Fibroblast of mammary gland (primary cell): Measurements from ENCODE around the gene HKDC1.
A peak's percentile ranks its signal among the peaks of the same experiment; 100 is the strongest.

ENCODE experiments used
- DNase-seq: peaks from one replicate; pipeline ENCODE4 v3.0.0-alpha.2; 2010; ENCODE audit warnings: low read depth
- H3K4me3 ChIP-seq: 2 replicates; pipeline ENCODE4 v1.5.1; 2011; ENCODE audit warnings: low read depth, mild to moderate bottlenecking, low read length, moderate library complexity; ENCODE audit not compliant: control insufficient read depth
- TF ChIP-seq, protein P1 (sequence below): conservative IDR thresholded peaks from 2 replicates; pipeline ENCODE4 v1.5.1; 2011; ENCODE audit warnings: low read depth, low read length, inconsistent platforms; ENCODE audit not compliant: control insufficient read depth, insufficient read depth

The HKDC1 gene

GRCh38 chr10:69240455-69240854 is 20.3 kb downstream of the HKDC1 start:
- TF ChIP-seq, protein P1, sequence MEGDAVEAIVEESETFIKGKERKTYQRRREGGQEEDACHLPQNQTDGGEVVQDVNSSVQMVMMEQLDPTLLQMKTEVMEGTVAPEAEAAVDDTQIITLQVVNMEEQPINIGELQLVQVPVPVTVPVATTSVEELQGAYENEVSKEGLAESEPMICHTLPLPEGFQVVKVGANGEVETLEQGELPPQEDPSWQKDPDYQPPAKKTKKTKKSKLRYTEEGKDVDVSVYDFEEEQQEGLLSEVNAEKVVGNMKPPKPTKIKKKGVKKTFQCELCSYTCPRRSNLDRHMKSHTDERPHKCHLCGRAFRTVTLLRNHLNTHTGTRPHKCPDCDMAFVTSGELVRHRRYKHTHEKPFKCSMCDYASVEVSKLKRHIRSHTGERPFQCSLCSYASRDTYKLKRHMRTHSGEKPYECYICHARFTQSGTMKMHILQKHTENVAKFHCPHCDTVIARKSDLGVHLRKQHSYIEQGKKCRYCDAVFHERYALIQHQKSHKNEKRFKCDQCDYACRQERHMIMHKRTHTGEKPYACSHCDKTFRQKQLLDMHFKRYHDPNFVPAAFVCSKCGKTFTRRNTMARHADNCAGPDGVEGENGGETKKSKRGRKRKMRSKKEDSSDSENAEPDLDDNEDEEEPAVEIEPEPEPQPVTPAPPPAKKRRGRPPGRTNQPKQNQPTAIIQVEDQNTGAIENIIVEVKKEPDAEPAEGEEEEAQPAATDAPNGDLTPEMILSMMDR, result no peak
- H3K4me3 ChIP-seq, result no peak overlapping the region
- DNase-seq, result no peak

GRCh38 chr10:69241575-69241974 is 21.4 kb downstream of the HKDC1 start:
- no peak overlapping the region for H3K4me3 ChIP-seq
- TF ChIP-seq, protein P1, result no peak

DNA sequence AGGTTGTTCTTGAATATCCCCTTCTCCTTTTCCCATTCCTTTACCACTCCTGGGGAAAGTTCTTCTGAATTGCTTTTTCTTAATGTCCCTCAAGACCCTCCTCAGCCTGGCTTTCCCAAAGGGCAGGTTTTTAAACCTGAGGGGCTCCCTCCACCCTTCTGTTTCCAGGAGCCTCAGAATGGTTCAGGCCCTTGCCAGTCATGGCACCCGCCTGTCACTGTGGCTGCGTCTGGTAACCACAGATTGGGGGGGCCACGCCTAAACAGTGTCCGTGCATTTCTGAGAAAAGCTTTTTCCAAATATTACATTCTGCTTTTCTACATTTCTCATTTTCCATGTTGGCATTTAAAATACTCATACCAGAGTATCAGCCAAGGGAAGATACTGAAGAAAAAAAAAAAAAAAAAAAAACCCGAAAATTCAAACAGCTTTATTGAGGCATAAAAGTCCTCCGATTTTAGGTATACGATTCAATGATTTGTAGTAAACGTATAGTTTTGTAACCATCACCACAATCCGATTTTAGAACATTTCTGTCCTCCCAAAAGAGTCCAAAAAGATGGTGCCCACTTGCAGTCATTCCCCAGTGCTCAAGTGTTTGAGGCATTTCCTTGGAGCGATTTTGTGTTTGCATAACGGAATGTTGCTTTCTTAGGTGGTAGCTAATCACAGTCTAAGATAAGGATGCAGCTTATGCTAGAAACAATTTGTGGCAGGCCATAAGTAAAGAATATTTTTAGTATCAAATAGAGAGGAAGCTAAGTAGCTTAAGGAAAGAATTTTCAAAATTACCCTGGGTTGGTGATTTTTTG is 22.1 kb downstream of the HKDC1 start:
- H3K4me3 ChIP-seq, result no peak overlapping the region
- DNase-seq, result no peak
- TF ChIP-seq, protein P1, result no peak

More at GRCh38 chr10:69241575-69241974, 21.4 kb downstream of the HKDC1 start:
- peak; percentile 56 for DNase-seq

DNA sequence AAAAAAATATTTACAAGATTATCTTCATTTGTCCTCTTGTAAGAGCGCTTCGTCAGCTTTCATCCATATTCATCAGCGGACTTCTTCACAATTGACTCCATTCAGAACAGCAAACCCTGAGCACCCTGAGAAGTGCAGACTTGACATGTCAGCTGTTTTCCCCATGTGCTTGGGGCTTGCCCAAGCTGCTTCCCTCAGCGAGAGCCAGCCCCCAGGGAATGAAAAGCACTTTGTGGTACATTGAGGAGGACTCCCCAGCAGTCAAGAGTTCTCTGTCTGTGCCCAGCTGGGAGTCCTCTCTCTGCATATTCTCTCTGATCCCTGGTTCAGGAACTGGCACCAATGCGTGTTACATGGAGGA is 22.7 kb downstream of the HKDC1 start:
- no peak for DNase-seq
- no peak overlapping the region for H3K4me3 ChIP-seq
- TF ChIP-seq, protein P1, result no peak

- no peak overlapping the region for H3K4me3 ChIP-seq
- no peak for DNase-seq
- TF ChIP-seq, protein P1, result no peak
These were observed 23.7 kb downstream of the HKDC1 start for GRCh38 chr10:69243817-69244216.

DNA sequence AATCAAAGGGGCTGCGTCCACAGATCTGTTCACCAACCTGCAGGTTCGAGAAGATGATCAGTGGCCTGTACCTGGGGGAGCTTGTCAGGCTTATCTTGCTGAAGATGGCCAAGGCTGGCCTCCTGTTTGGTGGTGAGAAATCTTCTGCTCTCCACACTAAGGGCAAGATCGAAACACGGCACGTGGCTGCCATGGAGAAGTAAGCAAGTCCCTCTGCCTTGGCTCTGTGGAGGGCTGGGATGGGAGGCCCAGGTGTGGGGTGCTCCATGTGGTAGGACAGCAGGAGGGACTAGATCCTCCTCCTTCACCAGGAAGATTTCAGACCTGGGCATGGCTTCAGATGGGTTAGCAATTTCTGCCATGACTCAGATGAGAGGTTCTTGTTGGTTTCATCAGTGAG is 25.9 kb downstream of the HKDC1 start:
- TF ChIP-seq, protein P1, result no peak
- no peak overlapping the region for H3K4me3 ChIP-seq
- no peak for DNase-seq
